ENCODE results near the gene ASTN2.

ASTN2 gene

DNA sequence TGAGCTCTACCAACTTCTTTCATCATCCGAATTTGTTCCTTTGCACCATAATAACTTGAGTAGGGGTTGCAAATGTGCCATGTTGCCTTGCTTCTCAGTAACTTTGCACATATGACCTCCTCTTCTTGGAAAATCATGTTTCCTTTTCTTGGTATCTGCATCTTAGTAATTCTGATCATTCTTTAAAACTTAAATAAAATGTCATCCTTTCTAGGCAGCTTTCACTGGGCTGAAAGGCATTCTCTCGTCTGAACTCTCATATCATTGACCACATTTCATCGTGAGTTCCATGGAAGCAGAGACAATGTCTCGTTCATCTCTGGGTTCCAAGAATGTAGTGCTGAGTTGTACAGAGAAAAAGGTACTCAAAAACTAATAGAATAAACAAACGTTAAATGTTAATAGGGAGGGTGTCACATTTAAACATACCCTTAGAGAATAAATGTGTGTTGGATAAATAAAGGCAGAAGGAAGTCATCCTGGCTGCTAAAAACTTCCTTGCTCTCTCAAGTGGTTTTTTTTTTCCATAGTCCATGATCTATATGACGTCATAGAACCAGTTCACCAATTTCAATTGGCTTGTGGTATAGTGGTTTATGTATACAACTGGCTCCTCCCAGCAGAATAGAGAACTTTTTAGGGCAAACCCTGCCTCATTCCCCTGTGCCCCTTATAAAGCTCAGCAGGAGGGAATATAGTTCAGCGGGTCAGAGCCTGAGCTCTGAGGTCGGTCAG, 945.9 kb downstream of the ASTN2 start:
- no peaks in the 10 kb centered on the region for H3K9me3 ChIP-seq (ENCODE audit: control insufficient read depth, insufficient read depth, low read length)
- no peaks in the 10 kb centered on the region for H3K9me2 ChIP-seq (replicated peaks; ENCODE audit: control insufficient read depth, low read length)
- H3K4me1 ChIP-seq (ENCODE audit: control insufficient read depth, low read length): no peaks in the 10 kb centered on the region
- H3K27me3 ChIP-seq (ENCODE audit: control insufficient read depth, low read length): no peaks in the 10 kb centered on the region
- H3K27ac ChIP-seq (ENCODE audit: low read depth, low read length): no peak overlapping the region
- H3K4me2 ChIP-seq (ENCODE audit: low read length): no peak overlapping the region
- H3K36me3 ChIP-seq (ENCODE audit: control insufficient read depth, low read length): no peaks in the 10 kb centered on the region
- H4K20me1 ChIP-seq (ENCODE audit: control insufficient read depth, insufficient read depth, low read depth, low read length): no peaks in the 10 kb centered on the region
- H3F3A ChIP-seq (ENCODE audit: control insufficient read depth, insufficient read depth): no peaks in the 10 kb centered on the region
- no peak for TF ChIP-seq EZH2phosphoT487 (IDR thresholded peaks at IDR 0.05; ENCODE audit: borderline replicate concordance, low read length)
- TF ChIP-seq, protein P1, sequence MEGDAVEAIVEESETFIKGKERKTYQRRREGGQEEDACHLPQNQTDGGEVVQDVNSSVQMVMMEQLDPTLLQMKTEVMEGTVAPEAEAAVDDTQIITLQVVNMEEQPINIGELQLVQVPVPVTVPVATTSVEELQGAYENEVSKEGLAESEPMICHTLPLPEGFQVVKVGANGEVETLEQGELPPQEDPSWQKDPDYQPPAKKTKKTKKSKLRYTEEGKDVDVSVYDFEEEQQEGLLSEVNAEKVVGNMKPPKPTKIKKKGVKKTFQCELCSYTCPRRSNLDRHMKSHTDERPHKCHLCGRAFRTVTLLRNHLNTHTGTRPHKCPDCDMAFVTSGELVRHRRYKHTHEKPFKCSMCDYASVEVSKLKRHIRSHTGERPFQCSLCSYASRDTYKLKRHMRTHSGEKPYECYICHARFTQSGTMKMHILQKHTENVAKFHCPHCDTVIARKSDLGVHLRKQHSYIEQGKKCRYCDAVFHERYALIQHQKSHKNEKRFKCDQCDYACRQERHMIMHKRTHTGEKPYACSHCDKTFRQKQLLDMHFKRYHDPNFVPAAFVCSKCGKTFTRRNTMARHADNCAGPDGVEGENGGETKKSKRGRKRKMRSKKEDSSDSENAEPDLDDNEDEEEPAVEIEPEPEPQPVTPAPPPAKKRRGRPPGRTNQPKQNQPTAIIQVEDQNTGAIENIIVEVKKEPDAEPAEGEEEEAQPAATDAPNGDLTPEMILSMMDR (IDR thresholded peaks at IDR 0.05; ENCODE audit: low read depth, low read length, poor library complexity, severe bottlenecking): no peak
- H3K79me2 ChIP-seq (ENCODE audit: control insufficient read depth, low read length): no peaks in the 10 kb centered on the region
- no peak overlapping the region for H3K4me3 ChIP-seq (ENCODE audit: low read length)

GRCh38 chr9:116468369-116468768, 946.5 kb downstream of the ASTN2 start:
- Histone ChIP-seq H3K9me2 (replicated peaks; ENCODE audit: control insufficient read depth, low read length) (no peaks in the 10 kb centered on the region), H3K9me3 (ENCODE audit: control insufficient read depth, insufficient read depth, low read length) (no peaks in the 10 kb centered on the region)

DNA sequence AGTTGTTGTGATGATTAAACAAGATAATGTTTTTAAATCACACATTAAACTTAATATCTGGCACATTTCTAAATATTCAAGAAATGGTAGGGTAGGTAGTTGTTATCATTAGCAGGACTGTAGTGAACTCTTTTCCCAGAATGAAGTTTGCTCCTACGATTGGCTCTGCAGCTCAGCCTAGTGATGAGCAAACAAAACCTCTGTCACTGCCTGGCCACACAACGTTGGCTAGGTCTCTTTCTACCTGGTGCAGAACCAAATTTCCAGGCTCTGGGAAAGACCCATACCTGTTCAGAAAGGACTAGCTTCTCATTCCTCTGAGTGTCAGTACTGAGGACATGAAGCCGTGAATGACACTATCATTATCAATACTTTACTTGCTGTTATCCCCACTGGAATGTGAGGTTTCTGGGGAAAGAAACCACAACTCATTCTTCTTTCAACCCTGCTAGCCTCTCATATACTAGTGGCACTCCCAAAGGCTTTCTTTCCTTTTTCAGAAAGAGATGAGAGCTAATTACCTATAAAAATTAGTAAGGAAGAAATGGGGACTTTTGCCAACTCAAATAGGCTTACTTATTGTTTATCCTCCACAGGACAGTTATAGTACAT, 947.0 kb downstream of the ASTN2 start:
- H3K4me2 ChIP-seq (ENCODE audit: low read length): no peak overlapping the region

More at GRCh38 chr9:116468369-116468768, 946.5 kb downstream of the ASTN2 start:
- no peaks in the 10 kb centered on the region for H3K79me2 ChIP-seq (ENCODE audit: control insufficient read depth, low read length)
- TF ChIP-seq, protein P1 (IDR thresholded peaks at IDR 0.05; ENCODE audit: low read depth, low read length, poor library complexity, severe bottlenecking): no peak
- TF ChIP-seq EZH2phosphoT487 (IDR thresholded peaks at IDR 0.05; ENCODE audit: borderline replicate concordance, low read length): no peak
- H4K20me1 ChIP-seq (ENCODE audit: control insufficient read depth, insufficient read depth, low read depth, low read length): no peaks in the 10 kb centered on the region
- no peak overlapping the region for H3K27ac ChIP-seq (ENCODE audit: low read depth, low read length)
- no peaks in the 10 kb centered on the region for H3K4me1 ChIP-seq (ENCODE audit: control insufficient read depth, low read length)
- H3F3A ChIP-seq (ENCODE audit: control insufficient read depth, insufficient read depth): no peaks in the 10 kb centered on the region
- H3K4me2 ChIP-seq (ENCODE audit: low read length): no peak overlapping the region
- H3K4me3 ChIP-seq (ENCODE audit: low read length): no peak overlapping the region
- H3K27me3 ChIP-seq (ENCODE audit: control insufficient read depth, low read length): no peaks in the 10 kb centered on the region
- H3K36me3 ChIP-seq (ENCODE audit: control insufficient read depth, low read length): no peaks in the 10 kb centered on the region

More for the DNA sequence above, 947.0 kb downstream of the ASTN2 start:
- H3F3A ChIP-seq (ENCODE audit: control insufficient read depth, insufficient read depth): no peaks in the 10 kb centered on the region
- H3K36me3 ChIP-seq (ENCODE audit: control insufficient read depth, low read length): no peaks in the 10 kb centered on the region
- H3K4me3 ChIP-seq (ENCODE audit: low read length): no peak overlapping the region
- H3K9me3 ChIP-seq (ENCODE audit: control insufficient read depth, insufficient read depth, low read length): no peaks in the 10 kb centered on the region
- no peaks in the 10 kb centered on the region for H4K20me1 ChIP-seq (ENCODE audit: control insufficient read depth, insufficient read depth, low read depth, low read length)
- H3K27ac ChIP-seq (ENCODE audit: low read depth, low read length): no peak overlapping the region
- TF ChIP-seq, protein P1 (IDR thresholded peaks at IDR 0.05; ENCODE audit: low read depth, low read length, poor library complexity, severe bottlenecking): no peak
- TF ChIP-seq EZH2phosphoT487 (IDR thresholded peaks at IDR 0.05; ENCODE audit: borderline replicate concordance, low read length): no peak
- H3K27me3 ChIP-seq (ENCODE audit: control insufficient read depth, low read length): no peaks in the 10 kb centered on the region
- no peaks in the 10 kb centered on the region for H3K9me2 ChIP-seq (replicated peaks; ENCODE audit: control insufficient read depth, low read length)
- no peaks in the 10 kb centered on the region for H3K4me1 ChIP-seq (ENCODE audit: control insufficient read depth, low read length)
- no peaks in the 10 kb centered on the region for H3K79me2 ChIP-seq (ENCODE audit: control insufficient read depth, low read length)

Measured in DOHH2 (cell line).